Measurements from ENCODE around the gene PRICKLE3.
A peak's percentile ranks its signal among the peaks of the same experiment; 100 is the strongest.

Gene PRICKLE3

GRCh38 chrX:49205443-49205842 lies 19.3 kb upstream of the PRICKLE3 start:
- DNase-seq, result no peak

- peak in 1 of 14 donors; percentile 64 for DNase-seq
These were observed 18.5 kb upstream of the PRICKLE3 start for GRCh38 chrX:49204709-49205108.

- DNase-seq, result no peak
These were observed 17.8 kb upstream of the PRICKLE3 start for GRCh38 chrX:49204017-49204416.

DNA sequence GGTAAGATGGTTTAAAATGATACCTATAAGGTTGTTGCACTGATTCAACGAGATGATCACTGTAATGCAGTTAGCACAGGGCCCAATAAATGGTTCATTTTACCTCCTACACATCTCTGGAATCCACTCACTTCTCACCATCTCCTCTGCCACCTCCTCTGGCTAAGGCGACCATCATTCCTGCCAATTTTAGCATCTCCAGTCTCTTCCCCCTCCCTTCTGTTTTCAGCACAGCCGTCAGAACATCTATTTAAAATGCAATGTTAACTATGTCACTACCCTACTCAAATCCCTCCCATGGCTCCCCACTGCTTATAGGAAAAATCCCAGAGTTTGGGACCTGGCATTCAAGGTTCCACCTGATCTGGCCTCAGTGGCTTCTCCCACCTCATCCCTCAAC lies 17.4 kb upstream of the PRICKLE3 start:
- peak in 1 of 14 donors; percentile 55 for DNase-seq

GRCh38 chrX:49202022-49202421 lies 15.8 kb upstream of the PRICKLE3 start:
- no peak for DNase-seq

DNA sequence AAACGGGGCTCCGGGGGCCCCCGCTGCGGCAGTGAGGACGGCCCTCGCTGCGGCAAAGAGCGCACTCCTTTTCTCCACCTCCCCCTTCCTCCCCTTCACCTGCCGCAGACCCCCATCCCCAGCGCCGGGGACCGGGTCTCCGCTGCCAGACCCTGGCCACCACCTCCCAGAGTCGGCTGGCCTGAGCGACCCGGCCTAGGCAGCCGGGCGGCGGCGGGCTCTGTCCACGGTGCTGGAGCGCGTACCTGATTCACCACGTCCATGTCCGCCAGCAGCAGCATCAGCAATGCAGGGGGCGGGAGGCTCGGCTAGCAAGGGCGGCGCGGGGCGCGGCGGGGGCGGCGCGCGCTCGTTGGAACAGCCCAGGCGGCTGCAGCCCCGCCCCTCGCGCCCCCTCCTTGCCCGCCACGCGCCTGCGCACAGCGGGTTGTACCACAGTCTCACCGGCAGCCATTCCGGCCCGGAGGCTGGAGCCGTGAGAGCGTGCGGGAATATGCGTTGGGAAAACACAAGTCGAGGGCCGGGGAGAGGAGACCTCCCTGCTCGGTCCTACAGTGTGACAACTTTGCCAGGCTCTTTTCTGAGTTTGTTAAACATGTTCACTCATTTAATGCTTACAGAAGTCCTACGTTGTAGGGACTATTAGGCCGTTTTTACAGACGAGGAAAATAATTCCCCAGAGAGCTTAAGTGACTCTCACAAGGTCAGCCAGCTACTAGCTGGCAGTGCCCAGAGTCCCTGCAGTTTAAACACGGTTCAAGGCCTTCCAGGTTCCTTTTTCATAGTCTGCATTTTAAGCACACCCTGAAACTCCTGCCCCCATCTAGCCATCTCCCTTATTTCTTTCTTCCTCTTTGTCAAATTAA lies 14.0 kb upstream of the PRICKLE3 start, which contains the start of gene SYP:
TSS of gene SYP (minus strand) at position 288 of the 866 bp plus-strand sequence. CDS start at position 281, 7 bp downstream.
- peak; percentile 14 to 88 (median 70) for DNase-seq

GRCh38 chrX:49199315-49199595 lies 13.1 kb upstream of the PRICKLE3 start:
- peak in 1 of 14 donors; percentile 22 for DNase-seq

GRCh38 chrX:49198540-49199314 lies 12.6 kb upstream of the PRICKLE3 start:
- peak in 1 of 14 donors; percentile 12 for DNase-seq

DNA sequence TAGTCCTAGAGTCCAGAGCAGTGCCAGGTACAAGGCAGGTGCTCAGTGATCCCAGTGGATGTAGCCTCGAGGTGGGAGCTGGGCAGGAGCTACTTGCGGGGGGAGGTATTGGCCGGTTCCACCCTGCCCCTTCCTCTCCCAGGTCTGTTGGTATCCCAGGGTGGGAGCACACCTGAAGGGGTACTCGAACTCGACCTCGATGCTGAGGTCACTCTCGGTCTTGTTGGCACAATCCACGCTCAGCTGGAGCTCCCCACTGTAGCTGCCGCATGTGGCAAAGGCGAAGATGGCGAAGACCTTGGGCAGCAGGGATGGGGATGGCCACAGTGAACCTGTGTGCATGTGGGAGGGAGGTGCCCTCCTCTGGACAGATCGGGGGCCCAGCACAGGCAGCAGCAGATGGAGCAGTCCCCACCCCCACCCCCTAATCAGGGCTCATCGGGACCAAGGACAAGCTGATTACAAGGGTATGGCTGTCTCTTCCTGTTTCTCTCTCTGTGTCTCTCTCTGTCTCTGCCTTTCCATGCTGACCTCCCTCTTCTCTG lies 11.4 kb upstream of the PRICKLE3 start:
- peak in 1 of 14 donors; percentile 19 for DNase-seq

DNA sequence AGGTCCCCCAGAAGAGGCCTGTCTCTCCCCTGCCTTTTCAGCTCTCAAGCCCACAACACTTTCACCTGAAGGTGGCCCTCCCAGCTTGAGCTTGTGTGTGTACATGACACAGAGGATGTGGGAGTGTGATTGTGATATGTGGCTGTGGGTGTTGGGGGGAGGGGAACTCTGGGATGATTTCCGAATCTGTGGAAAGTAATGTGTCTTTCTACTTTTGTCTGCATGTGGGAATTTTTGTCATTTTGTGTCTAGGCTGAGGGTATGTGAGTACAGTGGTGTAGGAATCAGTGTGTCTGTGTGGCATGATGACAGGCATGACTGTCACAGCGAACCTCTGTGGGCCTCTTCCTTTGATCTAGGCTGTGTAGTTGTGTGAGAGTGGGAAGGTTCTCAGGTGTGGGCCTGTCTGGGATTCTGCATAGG lies 7.4 kb upstream of the PRICKLE3 start:
- DNase-seq, result no peak

DNA sequence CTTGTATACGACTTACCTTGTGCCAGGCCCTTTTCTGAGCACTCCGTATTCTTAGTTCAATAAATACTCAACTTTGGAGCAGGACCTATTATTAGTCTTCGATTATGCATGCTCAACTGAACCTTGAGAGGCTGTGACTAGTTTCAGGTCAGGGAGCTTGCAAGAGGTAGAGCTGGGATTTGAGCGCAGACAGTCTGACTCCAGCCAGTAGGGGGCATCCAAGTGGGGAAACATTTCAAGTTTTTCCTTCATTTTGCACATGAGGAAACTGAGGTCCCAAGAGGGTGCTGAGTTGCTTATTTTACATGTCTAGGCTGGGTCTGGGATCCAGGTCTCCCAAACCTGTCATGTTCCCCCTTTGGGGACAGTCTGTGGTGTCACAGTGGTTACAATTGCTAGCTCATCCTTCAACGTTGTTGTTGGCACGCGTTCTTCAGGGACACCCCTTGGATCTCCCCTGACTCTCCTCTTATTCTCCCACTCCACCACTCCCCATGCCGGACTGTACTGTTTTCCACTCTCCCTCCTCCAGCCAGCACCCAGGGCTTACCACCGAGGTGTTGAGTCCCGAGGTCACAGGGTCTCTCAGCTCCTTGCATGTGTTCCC lies 6.7 kb upstream of the PRICKLE3 start:
- peak in 1 of 14 donors; percentile 20 for DNase-seq

GRCh38 chrX:49191574-49192011 lies 5.4 kb upstream of the PRICKLE3 start:
- DNase-seq, result no peak

DNA sequence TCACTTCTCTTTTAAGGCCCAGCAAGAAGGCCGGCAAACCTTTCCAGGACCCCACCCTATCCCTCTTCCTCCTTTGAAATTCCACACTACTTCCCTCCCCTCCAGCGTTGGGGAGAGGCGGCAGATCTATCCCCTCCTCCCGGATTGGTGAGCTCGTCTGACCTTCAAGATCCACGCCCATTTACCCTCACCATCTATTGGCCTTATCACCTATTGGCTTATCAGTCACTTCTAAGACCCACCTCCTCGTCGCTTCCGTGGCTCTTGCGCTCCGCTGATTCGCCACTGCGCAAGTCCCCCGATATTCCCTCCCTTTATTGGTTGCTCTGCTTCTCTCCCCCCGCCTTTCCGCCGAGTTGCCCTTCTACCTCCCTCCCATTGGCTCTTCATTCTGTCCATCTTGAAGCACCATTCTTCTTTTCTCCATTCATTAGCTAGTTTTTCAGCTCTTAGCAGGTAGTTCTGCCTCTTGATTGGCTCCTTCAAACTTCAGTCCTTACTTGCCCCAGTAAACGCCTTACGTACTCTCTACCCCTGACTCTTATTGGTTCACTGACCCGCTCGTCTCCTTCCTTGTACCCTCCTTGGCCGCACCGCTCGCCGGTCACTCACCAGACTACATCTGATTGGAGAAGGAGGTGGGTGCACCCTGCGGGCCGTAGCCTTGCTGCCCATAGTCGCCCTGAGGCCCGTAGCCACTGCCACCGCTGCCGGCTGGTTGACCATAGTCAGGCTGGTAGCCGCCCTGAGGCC lies 4.8 kb upstream of the PRICKLE3 start:
- peak in 13 of 14 donors; percentile 33 to 98 (median 87) for DNase-seq

DNA sequence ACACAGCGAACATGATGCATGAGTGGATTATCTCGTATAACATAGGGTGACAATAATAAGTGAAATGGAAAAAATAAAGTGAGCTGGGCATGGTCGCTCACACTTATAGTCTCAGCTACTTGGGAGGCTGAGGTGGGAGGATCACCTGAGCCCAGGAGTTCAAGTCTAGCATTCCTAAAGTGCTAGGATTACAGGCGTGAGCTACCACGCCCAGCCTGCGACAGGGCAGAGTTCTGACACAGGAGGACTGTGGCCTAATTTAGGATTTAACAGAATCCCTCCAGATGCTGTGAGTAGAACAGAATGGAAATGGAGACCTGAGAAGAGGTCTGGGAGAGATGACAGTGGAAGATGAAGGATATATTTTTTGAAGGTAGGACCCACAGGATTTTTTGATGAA lies 3.4 kb upstream of the PRICKLE3 start:
- no peak for DNase-seq

- DNase-seq, result no peak
These were observed 2.4 kb upstream of the PRICKLE3 start for GRCh38 chrX:49188468-49189076.

- DNase-seq, result no peak
These were observed 1.4 kb upstream of the PRICKLE3 start for GRCh38 chrX:49187526-49187925.

- no peak for DNase-seq
These were observed 838 bp upstream of the PRICKLE3 start for GRCh38 chrX:49187028-49187394.

DNA sequence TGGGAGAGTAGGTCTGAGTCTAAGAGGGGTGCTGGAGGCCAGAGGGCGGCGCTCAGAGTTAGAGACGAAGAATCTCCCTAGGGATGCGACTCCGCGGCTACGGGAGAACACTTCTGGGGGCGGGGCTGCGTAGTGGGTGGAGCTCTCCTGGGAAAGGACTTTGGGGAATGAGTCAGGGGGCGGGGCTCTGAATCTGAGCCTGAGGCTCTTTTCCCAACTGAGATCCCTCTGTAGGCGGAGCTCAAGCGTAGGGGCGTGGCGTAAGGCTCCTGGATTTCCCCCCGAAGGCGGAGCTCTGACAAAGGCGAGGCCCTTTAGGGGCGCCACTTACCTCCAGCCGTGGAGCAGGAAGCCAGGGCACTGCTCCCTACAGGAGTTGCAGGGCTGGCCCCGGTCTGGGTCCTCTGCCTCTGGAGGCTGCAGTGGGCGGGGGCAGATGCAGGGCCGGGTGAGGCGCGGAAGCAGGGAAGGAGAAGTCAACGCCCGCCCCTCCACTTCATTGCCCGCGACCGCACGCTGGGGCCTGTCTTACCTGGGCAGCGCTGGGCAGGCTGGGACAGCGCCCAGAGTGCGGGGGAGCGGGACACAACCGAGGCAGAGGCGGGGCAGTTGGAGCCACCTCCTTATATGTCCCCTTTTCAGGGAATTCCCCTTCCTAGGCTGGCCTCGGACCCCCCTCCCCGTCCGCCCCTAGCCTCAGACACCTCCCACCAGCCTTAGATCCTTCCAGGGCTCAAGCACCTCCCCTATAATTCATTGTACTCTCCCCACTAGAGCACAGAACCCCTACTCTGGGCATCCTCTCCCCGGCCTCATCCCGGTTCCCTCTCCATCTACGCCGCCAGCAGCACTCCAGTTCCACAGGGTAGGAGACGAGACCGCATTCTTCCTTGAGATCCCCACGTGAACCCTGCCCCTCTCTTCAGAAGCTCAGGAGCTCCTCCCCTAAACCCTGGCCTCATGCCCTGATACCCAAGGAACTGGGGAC lies 1.6 kb downstream of the PRICKLE3 start:
- peak in 7 of 14 donors; percentile 1 to 50 (median 14) for DNase-seq

- no peak for DNase-seq
These were observed 2.4 kb downstream of the PRICKLE3 start for GRCh38 chrX:49183701-49184281.

- DNase-seq, result no peak
These were observed 6.8 kb downstream of the PRICKLE3 start for GRCh38 chrX:49179358-49179757.

Measured in C1 segment of cervical spinal cord (tissue), 14 donors.